ENCODE data around the gene CELSR1.

The CELSR1 gene

DNA sequence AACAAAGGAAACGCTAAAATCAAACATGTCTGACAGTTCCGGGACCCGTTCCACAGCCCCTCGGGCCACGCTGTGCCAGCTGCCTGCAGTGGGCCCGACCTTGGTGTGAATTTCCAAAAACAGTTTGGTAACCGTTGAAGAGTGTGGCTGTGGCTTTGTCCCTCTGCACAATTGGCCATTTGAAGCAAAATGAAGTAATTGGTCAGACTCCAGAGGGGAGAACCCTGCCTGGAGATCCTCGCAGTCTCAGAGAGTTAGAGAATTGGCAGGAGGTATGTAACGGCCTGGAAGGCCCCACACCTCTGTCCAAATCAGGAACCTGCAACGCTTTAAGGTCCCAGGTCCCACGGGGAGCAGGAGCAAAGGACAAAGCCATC, 175.6 kb downstream of the CELSR1 start:
- DNase-seq (ENCODE audit: low read depth) = no peak
- TF ChIP-seq, protein P1, sequence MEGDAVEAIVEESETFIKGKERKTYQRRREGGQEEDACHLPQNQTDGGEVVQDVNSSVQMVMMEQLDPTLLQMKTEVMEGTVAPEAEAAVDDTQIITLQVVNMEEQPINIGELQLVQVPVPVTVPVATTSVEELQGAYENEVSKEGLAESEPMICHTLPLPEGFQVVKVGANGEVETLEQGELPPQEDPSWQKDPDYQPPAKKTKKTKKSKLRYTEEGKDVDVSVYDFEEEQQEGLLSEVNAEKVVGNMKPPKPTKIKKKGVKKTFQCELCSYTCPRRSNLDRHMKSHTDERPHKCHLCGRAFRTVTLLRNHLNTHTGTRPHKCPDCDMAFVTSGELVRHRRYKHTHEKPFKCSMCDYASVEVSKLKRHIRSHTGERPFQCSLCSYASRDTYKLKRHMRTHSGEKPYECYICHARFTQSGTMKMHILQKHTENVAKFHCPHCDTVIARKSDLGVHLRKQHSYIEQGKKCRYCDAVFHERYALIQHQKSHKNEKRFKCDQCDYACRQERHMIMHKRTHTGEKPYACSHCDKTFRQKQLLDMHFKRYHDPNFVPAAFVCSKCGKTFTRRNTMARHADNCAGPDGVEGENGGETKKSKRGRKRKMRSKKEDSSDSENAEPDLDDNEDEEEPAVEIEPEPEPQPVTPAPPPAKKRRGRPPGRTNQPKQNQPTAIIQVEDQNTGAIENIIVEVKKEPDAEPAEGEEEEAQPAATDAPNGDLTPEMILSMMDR (IDR thresholded peaks at IDR 0.05; ENCODE audit: low read depth, low read length, missing control alignments) = no peak
- H3K4me3 ChIP-seq (ENCODE audit: low read depth, low read length) = no peak overlapping the region
- in situ Hi-C loops (cut with HindIII; ENCODE audit: low sequenced_read_pairs) = no loop called here

DNA sequence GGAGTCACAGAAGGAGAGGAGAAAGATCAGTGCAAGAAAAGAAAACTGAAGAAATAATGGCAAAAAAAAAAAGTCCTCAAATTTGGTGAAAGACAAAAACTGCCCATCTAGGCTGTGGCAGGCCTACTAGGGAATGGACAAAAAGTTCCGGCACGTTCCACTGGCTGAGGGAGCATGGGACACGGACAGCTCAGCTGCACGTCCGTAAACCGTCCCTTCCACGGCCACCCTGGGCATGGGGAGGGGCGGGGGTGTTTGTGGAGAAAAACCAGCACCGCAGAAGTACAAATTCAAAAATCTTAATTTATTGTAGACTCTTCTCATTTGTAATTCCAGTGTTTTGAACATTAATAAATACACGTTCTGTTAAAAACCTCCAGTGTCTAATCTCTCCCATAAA, 176.5 kb downstream of the CELSR1 start:
- TF ChIP-seq, protein P1 (IDR thresholded peaks at IDR 0.05; ENCODE audit: low read depth, low read length, missing control alignments) = no peak
- in situ Hi-C loops (cut with HindIII; ENCODE audit: low sequenced_read_pairs) = no loop called here
- no peak overlapping the region for H3K4me3 ChIP-seq (ENCODE audit: low read depth, low read length)
- DNase-seq (ENCODE audit: low read depth) = no peak

DNA sequence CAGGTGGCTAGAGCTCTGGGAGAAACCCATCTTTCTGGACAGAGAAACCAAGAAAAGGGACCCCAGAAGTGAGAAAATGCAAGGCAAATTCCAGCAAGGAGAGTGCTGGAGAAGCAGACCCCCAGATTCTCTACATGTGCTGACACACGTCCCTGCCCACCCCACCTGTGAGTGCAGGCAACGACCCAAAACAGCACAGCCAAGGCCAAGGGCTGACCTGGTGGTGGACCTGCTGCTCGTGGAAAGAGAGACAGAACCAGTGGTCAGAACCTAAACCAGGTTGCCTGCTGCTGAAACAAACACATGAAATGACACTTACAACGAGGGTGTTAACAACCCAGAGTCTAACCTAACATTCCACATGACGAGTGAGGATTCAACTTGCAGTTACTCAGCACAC, 177.3 kb downstream of the CELSR1 start:
- TF ChIP-seq, protein P1 (IDR thresholded peaks at IDR 0.05; ENCODE audit: low read depth, low read length, missing control alignments) = no peak
- H3K4me3 ChIP-seq (ENCODE audit: low read depth, low read length) = no peak overlapping the region
- in situ Hi-C loops (cut with HindIII; ENCODE audit: low sequenced_read_pairs) = no loop called here
- no peak for DNase-seq (ENCODE audit: low read depth)

DNA sequence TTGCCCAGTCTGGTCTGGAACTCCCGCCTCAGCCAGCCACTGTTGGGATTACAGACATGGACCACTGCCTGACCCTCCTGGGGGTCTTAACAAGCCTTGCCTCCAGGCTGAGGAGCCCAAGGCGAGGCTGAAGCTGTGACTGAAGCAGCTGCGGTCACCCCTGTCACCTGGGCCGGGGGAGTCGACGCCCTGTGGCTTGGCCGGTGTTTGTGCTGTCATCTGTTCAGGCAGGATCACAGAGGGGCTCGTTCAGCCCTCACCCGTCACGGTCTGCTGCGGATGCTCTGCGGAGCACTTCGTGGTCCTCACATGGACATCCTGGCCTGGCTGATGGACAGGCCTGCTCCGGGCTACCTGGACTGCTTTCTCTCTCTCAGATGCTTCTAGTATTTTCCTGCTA, 178.1 kb downstream of the CELSR1 start:
- TF ChIP-seq, protein P1 (IDR thresholded peaks at IDR 0.05; ENCODE audit: low read depth, low read length, missing control alignments) = no peak
- in situ Hi-C loops (cut with HindIII; ENCODE audit: low sequenced_read_pairs) = no loop called here

DNA sequence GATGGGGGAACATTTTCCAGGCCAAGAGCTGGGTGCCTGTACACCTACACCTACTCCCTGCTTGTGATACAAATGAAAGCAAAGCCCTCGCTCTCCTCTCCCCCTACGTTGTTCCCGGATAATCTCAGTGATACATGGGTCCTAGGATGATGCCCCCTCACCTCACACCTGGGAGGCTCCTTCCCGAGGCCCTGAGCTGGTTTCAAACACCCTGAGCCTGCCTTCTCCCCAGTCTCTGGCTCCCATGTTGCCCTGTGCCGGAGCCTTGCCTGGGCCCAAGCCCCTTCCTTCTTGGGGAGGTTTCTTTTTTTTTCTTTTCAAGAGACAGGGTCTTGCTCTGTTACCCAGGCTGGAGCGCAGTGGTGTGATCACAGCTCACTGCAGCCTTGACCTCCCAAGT, 178.7 kb downstream of the CELSR1 start:
- TF ChIP-seq, protein P1 (IDR thresholded peaks at IDR 0.05; ENCODE audit: low read depth, low read length, missing control alignments) = no peak
- no peak overlapping the region for H3K4me3 ChIP-seq (ENCODE audit: low read depth, low read length)
- no peak for DNase-seq (ENCODE audit: low read depth)
- in situ Hi-C loops (cut with HindIII; ENCODE audit: low sequenced_read_pairs) = no loop called here

More for the DNA sequence above, 178.1 kb downstream of the CELSR1 start:
- H3K4me3 ChIP-seq (ENCODE audit: low read depth, low read length) = no peak overlapping the region
- DNase-seq (ENCODE audit: low read depth) = no peak

DNA sequence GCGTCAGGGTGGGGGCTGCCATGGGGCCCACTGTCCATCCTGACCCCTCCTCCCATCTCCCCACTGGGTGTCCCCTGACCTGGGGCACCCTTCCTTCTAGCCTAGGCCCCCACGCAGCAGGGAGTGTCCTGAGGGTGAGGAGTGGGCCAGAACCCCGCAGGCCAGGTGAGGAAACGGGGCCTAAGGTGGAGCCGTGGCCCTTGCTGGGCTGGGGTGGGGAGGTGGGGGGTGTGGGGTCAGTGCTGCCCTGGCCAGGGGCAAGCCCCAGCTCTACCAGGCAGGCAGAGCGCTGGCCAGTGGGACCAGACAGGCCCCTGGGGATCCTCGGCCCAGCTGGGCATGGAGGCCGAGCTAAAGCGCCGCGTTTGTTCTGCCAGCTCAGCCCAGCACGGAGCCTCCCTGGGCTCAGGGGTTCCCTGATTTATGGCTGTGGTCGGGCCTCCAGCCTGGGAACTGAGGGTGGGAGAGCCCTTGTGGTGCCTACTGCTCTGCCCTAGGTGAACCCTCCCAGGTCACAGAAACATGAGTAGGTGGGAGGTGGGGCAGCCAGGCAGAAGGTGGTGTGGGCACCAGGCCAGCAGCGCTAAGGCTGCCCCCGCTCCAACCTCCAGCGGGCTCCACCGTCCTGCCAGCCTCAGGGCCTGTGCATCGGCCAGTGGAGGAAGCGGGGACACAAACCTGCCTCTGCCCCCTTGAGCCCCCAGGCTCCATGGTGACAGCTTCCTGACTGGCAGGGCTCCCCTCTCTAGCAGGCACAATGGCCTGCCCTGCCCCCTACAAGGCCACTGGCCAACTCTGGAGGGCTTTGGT, 179.5 kb downstream of the CELSR1 start:
- TF ChIP-seq, protein P1 (IDR thresholded peaks at IDR 0.05; ENCODE audit: low read depth, low read length, missing control alignments) = no peak
- no peak overlapping the region for H3K4me3 ChIP-seq (ENCODE audit: low read depth, low read length)
- DNase-seq (ENCODE audit: low read depth) = no peak
- in situ Hi-C loops (cut with HindIII; ENCODE audit: low sequenced_read_pairs) = no loop called here
